Panc1 (cell line): ENCODE measurements around the gene RARRES2.

Experiments
- TF ChIP-seq, protein P1 (sequence below), 2 experiments: IDR thresholded peaks; 2 replicates each; pipeline ENCODE4 v1.6.1; 2011 to 2012; ENCODE audit warnings: low read depth in 2 of 2, control low read depth in 1 of 2, low read length in 1 of 2, mild to moderate bottlenecking in 1 of 2, moderate library complexity in 1 of 2; ENCODE audit not compliant: insufficient read depth in 1 of 2
- TF ChIP-seq, protein P2 (sequence below): fragments of 450-650 bp; IDR thresholded peaks from 2 replicates; pipeline ENCODE4 v1.5.1; 2017; ENCODE audit warnings: mild to moderate bottlenecking

DNA sequence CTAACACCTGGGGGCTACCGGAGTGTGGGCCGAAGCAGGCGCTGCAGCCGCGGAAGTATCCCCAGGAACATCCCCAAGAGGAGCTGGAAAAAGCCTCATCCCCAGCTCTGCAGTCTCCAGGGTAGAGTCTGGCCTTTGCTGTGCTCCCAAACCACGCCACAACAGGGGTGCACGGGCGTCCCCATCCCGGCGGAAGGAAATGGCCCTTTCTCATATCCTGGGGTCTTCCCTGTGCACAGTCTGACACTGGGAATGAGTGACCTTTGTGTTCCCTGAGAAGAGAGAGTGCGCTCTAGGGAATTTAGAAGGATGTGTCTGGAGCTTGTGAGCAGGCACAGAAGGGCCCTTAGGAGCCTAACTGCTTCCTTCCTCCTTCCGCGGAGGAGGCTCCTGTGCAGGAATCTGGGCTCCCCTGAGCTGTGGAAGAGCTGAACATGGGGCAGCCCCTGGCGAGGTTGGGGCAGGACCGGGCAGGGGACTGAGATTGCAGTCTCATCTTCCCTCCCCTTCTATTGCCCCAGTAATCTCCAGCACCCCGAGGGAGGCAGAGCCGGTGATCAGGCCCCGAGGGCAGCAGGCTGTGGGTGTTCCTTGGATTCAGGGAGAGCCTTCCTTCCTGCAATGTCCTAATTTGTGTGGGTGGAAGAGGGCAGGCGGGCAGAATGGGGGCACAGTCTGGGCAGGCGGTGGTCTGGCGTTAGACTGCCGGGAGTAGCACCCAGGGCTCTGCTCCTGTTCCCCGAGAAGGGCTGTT is 28.5 kb upstream of the RARRES2 start:
- TF ChIP-seq, protein P1, sequence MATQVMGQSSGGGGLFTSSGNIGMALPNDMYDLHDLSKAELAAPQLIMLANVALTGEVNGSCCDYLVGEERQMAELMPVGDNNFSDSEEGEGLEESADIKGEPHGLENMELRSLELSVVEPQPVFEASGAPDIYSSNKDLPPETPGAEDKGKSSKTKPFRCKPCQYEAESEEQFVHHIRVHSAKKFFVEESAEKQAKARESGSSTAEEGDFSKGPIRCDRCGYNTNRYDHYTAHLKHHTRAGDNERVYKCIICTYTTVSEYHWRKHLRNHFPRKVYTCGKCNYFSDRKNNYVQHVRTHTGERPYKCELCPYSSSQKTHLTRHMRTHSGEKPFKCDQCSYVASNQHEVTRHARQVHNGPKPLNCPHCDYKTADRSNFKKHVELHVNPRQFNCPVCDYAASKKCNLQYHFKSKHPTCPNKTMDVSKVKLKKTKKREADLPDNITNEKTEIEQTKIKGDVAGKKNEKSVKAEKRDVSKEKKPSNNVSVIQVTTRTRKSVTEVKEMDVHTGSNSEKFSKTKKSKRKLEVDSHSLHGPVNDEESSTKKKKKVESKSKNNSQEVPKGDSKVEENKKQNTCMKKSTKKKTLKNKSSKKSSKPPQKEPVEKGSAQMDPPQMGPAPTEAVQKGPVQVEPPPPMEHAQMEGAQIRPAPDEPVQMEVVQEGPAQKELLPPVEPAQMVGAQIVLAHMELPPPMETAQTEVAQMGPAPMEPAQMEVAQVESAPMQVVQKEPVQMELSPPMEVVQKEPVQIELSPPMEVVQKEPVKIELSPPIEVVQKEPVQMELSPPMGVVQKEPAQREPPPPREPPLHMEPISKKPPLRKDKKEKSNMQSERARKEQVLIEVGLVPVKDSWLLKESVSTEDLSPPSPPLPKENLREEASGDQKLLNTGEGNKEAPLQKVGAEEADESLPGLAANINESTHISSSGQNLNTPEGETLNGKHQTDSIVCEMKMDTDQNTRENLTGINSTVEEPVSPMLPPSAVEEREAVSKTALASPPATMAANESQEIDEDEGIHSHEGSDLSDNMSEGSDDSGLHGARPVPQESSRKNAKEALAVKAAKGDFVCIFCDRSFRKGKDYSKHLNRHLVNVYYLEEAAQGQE (IDR thresholded peaks at IDR 0.05; ENCODE audit: insufficient read depth in 1 of 2, low read depth in 2 of 2, low read length in 1 of 2) = no peak
- TF ChIP-seq, protein P2, sequence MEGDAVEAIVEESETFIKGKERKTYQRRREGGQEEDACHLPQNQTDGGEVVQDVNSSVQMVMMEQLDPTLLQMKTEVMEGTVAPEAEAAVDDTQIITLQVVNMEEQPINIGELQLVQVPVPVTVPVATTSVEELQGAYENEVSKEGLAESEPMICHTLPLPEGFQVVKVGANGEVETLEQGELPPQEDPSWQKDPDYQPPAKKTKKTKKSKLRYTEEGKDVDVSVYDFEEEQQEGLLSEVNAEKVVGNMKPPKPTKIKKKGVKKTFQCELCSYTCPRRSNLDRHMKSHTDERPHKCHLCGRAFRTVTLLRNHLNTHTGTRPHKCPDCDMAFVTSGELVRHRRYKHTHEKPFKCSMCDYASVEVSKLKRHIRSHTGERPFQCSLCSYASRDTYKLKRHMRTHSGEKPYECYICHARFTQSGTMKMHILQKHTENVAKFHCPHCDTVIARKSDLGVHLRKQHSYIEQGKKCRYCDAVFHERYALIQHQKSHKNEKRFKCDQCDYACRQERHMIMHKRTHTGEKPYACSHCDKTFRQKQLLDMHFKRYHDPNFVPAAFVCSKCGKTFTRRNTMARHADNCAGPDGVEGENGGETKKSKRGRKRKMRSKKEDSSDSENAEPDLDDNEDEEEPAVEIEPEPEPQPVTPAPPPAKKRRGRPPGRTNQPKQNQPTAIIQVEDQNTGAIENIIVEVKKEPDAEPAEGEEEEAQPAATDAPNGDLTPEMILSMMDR = no peak
